HCT116 (cell line): ENCODE measurements around the gene DNASE2B. TPM values are rescaled to one million over a fixed set of nuclear protein-coding genes. Genes with fewer than 3 reads are reported as not detected.
A peak's percentile ranks its signal among the peaks of the same experiment; 100 is the strongest.

ENCODE experiments used
- ATAC-seq: fragments of 200-7000 bp; cut with Tn5 transposase; 2 replicates; pipeline ENCODE4 v1.9.1; 2020; ENCODE audit warnings: mild to moderate bottlenecking, moderate library complexity
- BruUV-seq: library from RNA; stranded (reverse); fragments of 400-500 nt; replicated peaks from 2 replicates; lab custom pipeline; 2021; lab: Mats Ljungman, UMichigan
- CTCF ChIA-PET: fragments of 300-600 bp; sonication (Branson Sonifier 250); formaldehyde crosslinking; loops from one replicate; lab custom pipeline; 2021; ENCODE audit warnings: antibody characterized with exemption; lab: Charles Lee
- POLR2A ChIA-PET: fragments of 300-600, 350-600 bp; sonication (Branson Sonifier 250); formaldehyde crosslinking; loops from one replicate; lab custom pipeline; 2021; ENCODE audit warnings: antibody characterized with exemption; lab: Charles Lee
- RAD21 ChIA-PET, 2 experiments: fragments of 300-600 bp; sonication (Branson Sonifier 250); formaldehyde crosslinking; loops; one replicate each; lab custom pipeline; 2023; ENCODE audit warnings: low total read pairs in 2 of 2; ENCODE audit not compliant: uncharacterized antibody in 2 of 2, unreplicated experiment in 2 of 2, low non-redundant PET in 1 of 2; lab: Charles Lee
- DNase-seq: peaks from one replicate; pipeline ENCODE4 v3.0.0-alpha.2; 2010; ENCODE audit warnings: low read depth, low spot score
- H2AFZ ChIP-seq: fragments of 200-600 bp; shearing (Covaris generic), sonication (generic); 2 replicates; pipeline ENCODE4 v1.6.1; 2017; ENCODE audit warnings: low read depth, mixed run types, mixed read lengths, antibody characterized with exemption, low read length; ENCODE audit not compliant: poor library complexity, severe bottlenecking
- H3K27ac ChIP-seq: 2 replicates; pipeline ENCODE4 v1.5.1; 2012; ENCODE audit warnings: low read depth, low read length
- H3K27me3 ChIP-seq: fragments of 200-600 bp; sonication (generic); 2 replicates; pipeline ENCODE4 v1.6.1; 2016; ENCODE audit warnings: mixed run types, low read length, mixed read lengths; ENCODE audit not compliant: insufficient read depth
- H3K36me3 ChIP-seq, 2 experiments: fragments of 200-500 bp in 1 of 2; fragments of 200-600 bp in 1 of 2; sonication (Bioruptor generic) in 1 of 2; sonication (generic) in 1 of 2; 2 replicates each; pipeline versions ENCODE4 v1.5.1 to v1.6.1; 2014 to 2016; ENCODE audit warnings: low read length in 2 of 2, inconsistent platforms in 1 of 2, mixed read lengths in 1 of 2, mixed run types in 1 of 2; ENCODE audit not compliant: insufficient read depth in 2 of 2, control insufficient read depth in 1 of 2
- H3K4me1 ChIP-seq, 2 experiments: fragments of 200-600 bp in 1 of 2; sonication (generic) in 1 of 2; 2 replicates each; pipeline versions ENCODE4 v1.5.1 to v1.6.1; 2012 to 2017; ENCODE audit warnings: low read length in 2 of 2, inconsistent platforms in 1 of 2, mild to moderate bottlenecking in 1 of 2, mixed read lengths in 1 of 2, mixed run types in 1 of 2, moderate library complexity in 1 of 2; ENCODE audit not compliant: insufficient read depth in 2 of 2, control insufficient read depth in 1 of 2
- H3K4me2 ChIP-seq: fragments of 200-600 bp; sonication (generic); 2 replicates; pipeline ENCODE4 v1.6.1; 2017; ENCODE audit warnings: mixed run types, low read length, mixed read lengths
- H3K4me3 ChIP-seq, 2 experiments: fragments of 200-600 bp in 1 of 2; sonication (generic) in 1 of 2; replicated peaks in 1 of 2; 2 replicates each; pipeline ENCODE4 v1.5.1; 2011 to 2016; ENCODE audit warnings: low read length in 2 of 2, control low read depth in 1 of 2, low read depth in 1 of 2, mild to moderate bottlenecking in 1 of 2, mixed read lengths in 1 of 2, mixed run types in 1 of 2
- H3K79me2 ChIP-seq: fragments of 200-600 bp; sonication (generic); 2 replicates; pipeline ENCODE4 v1.6.1; 2017; ENCODE audit warnings: mild to moderate bottlenecking, mixed run types, low read length, moderate library complexity, mixed read lengths; ENCODE audit not compliant: insufficient read depth
- H3K9ac ChIP-seq: fragments of 200-600 bp; sonication (generic); 2 replicates; pipeline ENCODE4 v1.6.1; 2016; ENCODE audit warnings: low read length, mixed read lengths
- H3K9me2 ChIP-seq: fragments of 200-600 bp; sonication (generic), shearing (Covaris generic); 2 replicates; pipeline ENCODE4 v1.6.1; 2017; ENCODE audit warnings: mixed run types, mild to moderate bottlenecking, moderate library complexity; ENCODE audit not compliant: insufficient read depth
- H3K9me3 ChIP-seq, 2 experiments: fragments of 200-500 bp in 1 of 2; fragments of 200-600 bp in 1 of 2; sonication (Bioruptor generic) in 1 of 2; sonication (generic) in 1 of 2; 2 replicates each; pipeline ENCODE4 v1.6.1; 2014 to 2017; ENCODE audit warnings: low read length in 2 of 2, mixed read lengths in 2 of 2, inconsistent platforms in 1 of 2, low read depth in 1 of 2, mild to moderate bottlenecking in 1 of 2, mixed run types in 1 of 2, moderate library complexity in 1 of 2; ENCODE audit not compliant: control insufficient read depth in 1 of 2, insufficient read depth in 1 of 2
- H4K20me1 ChIP-seq: fragments of 200-600 bp; sonication (generic), shearing (Covaris generic); 2 replicates; pipeline ENCODE4 v1.6.1; 2017; ENCODE audit warnings: mixed run types, mild to moderate bottlenecking, moderate library complexity; ENCODE audit not compliant: insufficient read depth
- CBX3 ChIP-seq: IDR thresholded peaks from 2 replicates; pipeline ENCODE4 v1.6.1; 2012; ENCODE audit warnings: low read depth
- CEBPB ChIP-seq: IDR thresholded peaks from 2 replicates; pipeline ENCODE4 v1.6.1; 2012; ENCODE audit warnings: low read depth
- EGR1 ChIP-seq: IDR thresholded peaks from 2 replicates; pipeline ENCODE4 v1.6.1; 2012; ENCODE audit warnings: low read depth
- FOSL1 ChIP-seq: IDR thresholded peaks from 2 replicates; pipeline ENCODE4 v1.6.1; 2012; ENCODE audit warnings: low read depth
- JUND ChIP-seq: IDR thresholded peaks from 2 replicates; pipeline ENCODE4 v1.6.1; 2012
- MAX ChIP-seq: IDR thresholded peaks from 2 replicates; pipeline ENCODE4 v1.6.1; 2012
- POLR2A ChIP-seq: IDR thresholded peaks from 2 replicates; pipeline ENCODE4 v1.7.0; 2011; ENCODE audit warnings: borderline replicate concordance; ENCODE audit not compliant: insufficient read depth, insufficient read length; ENCODE audit errors: extremely low read depth
- SP1 ChIP-seq: IDR thresholded peaks from 2 replicates; pipeline ENCODE4 v1.6.1; 2012; ENCODE audit warnings: low read depth
- SRF ChIP-seq: IDR thresholded peaks from 2 replicates; pipeline ENCODE4 v1.6.1; 2012; ENCODE audit warnings: low read depth
- TCF7L2 ChIP-seq: IDR thresholded peaks from 2 replicates; pipeline ENCODE4 v1.7.0; 2011; ENCODE audit warnings: borderline replicate concordance, inconsistent platforms; ENCODE audit not compliant: insufficient read depth, insufficient read length; ENCODE audit errors: extremely low read depth
- intact Hi-C: fragments of 100-400 bp; cut with micrococcal nuclease; formaldehyde crosslinking; loops from 2 replicates; pipeline ENCODE4 v1.10.0; 2022
- total RNA-seq: library from RNA; stranded (reverse); gene quantifications from one replicate; pipeline ENCODE4 v1.2.1, GENCODE V29; 2021; ENCODE audit not compliant: unreplicated experiment

DNASE2B gene
- total RNA-seq, 1 experiment from 2014 or later, result 0.42 TPM

- Histone ChIP-seq H3K9me3 (peaks cover 0 to 5% of the 10 kb centered on the region in 2 experiments; a peak in 1 of 4 replicates), H3K36me3 (peaks cover 0 to 15% of the 10 kb centered on the region in 2 experiments; a peak in 1 of 4 replicates), H3K9me2 (no peaks in the 10 kb centered on the region), H3K9ac (peak overlapping the region; percentile 63)
- TF ChIP-seq SP1 (peak; percentile 76), TCF7L2 (peak; percentile 48), POLR2A (no peak), CBX3 (peak; percentile 62; the same call in 1 of the 2 replicates), EGR1 (peak; percentile 79), MAX (peak; percentile 23; the same call in 1 of the 2 replicates), CEBPB (no peak), SRF (no peak), FOSL1 (peak; percentile 82), JUND (peak; percentile 62)
- TF ChIP-seq, all 23 proteins: peak for 7
- Histone ChIP-seq H2AFZ (peak overlapping the region; percentile 34), H3K4me1 (peaks cover 42 to 59% of the 10 kb centered on the region in 2 experiments), H3K27ac (peak overlapping the region; percentile 95), H3K79me2 (no peaks in the 10 kb centered on the region), H3K4me3 (0 out of 4 replicates have a peak overlapping the region, but pooled peaks of 1 of the 2 experiments have one; percentile 2), H3K27me3 (no peaks in the 10 kb centered on the region), H4K20me1 (no peaks in the 10 kb centered on the region), H3K4me2 (peak overlapping the region; percentile 76)
- intact Hi-C loops, result loop anchor here (2.0 to 5.0 kb wide), 4 partner anchors 87 to 503 kb away; no protein-coding TSS in a partner anchor
- BruUV-seq, result no TSS peak
- ATAC-seq, result peak; percentile 75
- RAD21 ChIA-PET, result interaction anchor here (0.9 to 2.0 kb wide), 3 partner anchors 181 to 293 kb away, joined by 3 to 7 read pairs (median 3); partner anchors contain the start of gene PRKACB (in 1 of the 2)
- CTCF ChIA-PET, result interaction anchor here (0.9 to 4.0 kb wide), 5 partner anchors 8 to 293 kb away, joined by 3 to 29 read pairs (median 3); partner anchors contain the start of gene PRKACB
- peak; percentile 48 for DNase-seq
- POLR2A ChIA-PET, result interaction anchor here (1.0 to 1.5 kb wide), 4 partner anchors 9 to 162 kb away, joined by 3 to 4 read pairs (median 3); no protein-coding TSS in a partner anchor
Observed at GRCh38 chr1:84434081-84434769, 35.9 kb downstream of the DNASE2B start.
